NCI-H82 treated with DMSO at 0.1 percent for 48 hours (cell line): ENCODE results near the gene CIAO3.
"Not testable (repeated sequence)": the region's sequence is repeated elsewhere in the genome, so short reads cannot be mapped to it uniquely, and the experiment has no call there.

ENCODE experiments used
- DNase-seq: peaks from one replicate; lab custom pipeline; 2025; ENCODE audit not compliant: unreplicated experiment; lab: John Stamatoyannopoulos, UW

Gene CIAO3

GRCh38 chr16:760545-761343, 19.9 kb upstream of the CIAO3 start, which contains the start of gene MSLN:
Gene MSLN, plus strand, starts transcription at chr16:760734. Its CDS starts 1,947 bp downstream, at chr16:762681.
- DNase-seq: no peak

GRCh38 chr16:760065-760464, 19.3 kb upstream of the CIAO3 start:
- no peak for DNase-seq

- DNase-seq: no peak
These were observed 18.5 kb upstream of the CIAO3 start for GRCh38 chr16:759110-759910.

GRCh38 chr16:756428-756827, 15.6 kb upstream of the CIAO3 start:
- DNase-seq: no peak

- DNase-seq: no peak
These were observed 13.9 kb upstream of the CIAO3 start for GRCh38 chr16:754656-755055.

- DNase-seq: not testable (repeated sequence)
These were observed 13.4 kb upstream of the CIAO3 start for GRCh38 chr16:754121-754607.

- no peak for DNase-seq
These were observed 11.2 kb upstream of the CIAO3 start for GRCh38 chr16:752007-752312.

GRCh38 chr16:751152-752006, 10.6 kb upstream of the CIAO3 start:
- DNase-seq: peak; percentile 18

- no peak for DNase-seq
These were observed 9.7 kb upstream of the CIAO3 start for GRCh38 chr16:750485-750884.

- no peak for DNase-seq
These were observed 8.2 kb upstream of the CIAO3 start for GRCh38 chr16:749010-749409.

GRCh38 chr16:747978-748746, 7.4 kb upstream of the CIAO3 start:
- no peak for DNase-seq

GRCh38 chr16:746637-747036, 5.8 kb upstream of the CIAO3 start:
- no peak for DNase-seq

GRCh38 chr16:745739-746138, 4.9 kb upstream of the CIAO3 start:
- DNase-seq: no peak

- DNase-seq: no peak
These were observed 3.1 kb upstream of the CIAO3 start for GRCh38 chr16:743794-744500.

- not testable (repeated sequence) for DNase-seq
These were observed 2.1 kb upstream of the CIAO3 start for GRCh38 chr16:742894-743293.

GRCh38 chr16:741986-742629, 1.3 kb upstream of the CIAO3 start:
- DNase-seq: no peak

GRCh38 chr16:740459-740763, 386 bp downstream of the CIAO3 start:
- no peak for DNase-seq

- no peak for DNase-seq
These were observed 988 bp downstream of the CIAO3 start for GRCh38 chr16:739560-740458.
